Lung (tissue), 12 donors: ENCODE results near the gene PRDX2. TPM values are rescaled to one million over a fixed set of nuclear protein-coding genes. Genes with fewer than 3 reads are reported as not detected.

Source experiments
- ATAC-seq: fragments of 200-7000 bp; cut with Tn5 transposase; one replicate; pipeline ENCODE4 v1.9.1; 2020; ENCODE audit warnings: moderate number of reproducible peaks; ENCODE audit not compliant: insufficient read depth, low FRiP score
- DNase-seq, 3 donors: peaks; one replicate each; pipeline ENCODE4 v3.0.0-alpha.2; 2013 to 2017
- H3K27ac ChIP-seq, 2 donors: one replicate each; pipeline ENCODE4 v1.5.1; 2013; ENCODE audit warnings: mild to moderate bottlenecking in 2 of 2, moderate library complexity in 2 of 2, control low read depth in 1 of 2, inconsistent platforms in 1 of 2, low read depth in 1 of 2, low read length in 1 of 2
- H3K27me3 ChIP-seq, 3 donors: one replicate each; pipeline ENCODE4 v1.5.1; 2013; ENCODE audit warnings: low read length in 2 of 3; ENCODE audit not compliant: control insufficient read depth in 3 of 3, insufficient read depth in 3 of 3
- H3K36me3 ChIP-seq, 4 donors: one replicate each; pipeline ENCODE4 v1.5.1; 2013; ENCODE audit warnings: low read length in 4 of 4, mild to moderate bottlenecking in 1 of 4, moderate library complexity in 1 of 4; ENCODE audit not compliant: control insufficient read depth in 4 of 4, insufficient read depth in 4 of 4
- H3K4me1 ChIP-seq, 5 donors: one replicate each; pipeline ENCODE4 v1.5.1; 2013; ENCODE audit warnings: low read length in 5 of 5, mild to moderate bottlenecking in 2 of 5, moderate library complexity in 1 of 5; ENCODE audit not compliant: control insufficient read depth in 5 of 5, insufficient read depth in 5 of 5
- H3K4me3 ChIP-seq: one replicate; pipeline ENCODE4 v1.5.1; 2013; ENCODE audit warnings: mild to moderate bottlenecking, control low read depth, moderate library complexity
- H3K9ac ChIP-seq, 2 donors: one replicate each; pipeline ENCODE4 v1.5.1; 2013; ENCODE audit warnings: low read length in 2 of 2, control low read depth in 1 of 2; ENCODE audit not compliant: insufficient read depth in 1 of 2
- H3K9me3 ChIP-seq, 4 donors: one replicate each; pipeline ENCODE4 v1.5.1; 2013; ENCODE audit warnings: low read length in 3 of 4, mild to moderate bottlenecking in 1 of 4, moderate library complexity in 1 of 4; ENCODE audit not compliant: control insufficient read depth in 4 of 4, insufficient read depth in 3 of 4
- CTCF ChIP-seq: IDR thresholded peaks from 2 replicates; pipeline ENCODE4 v1.5.1; 2012; ENCODE audit warnings: mild to moderate bottlenecking; ENCODE audit errors: control extremely low read depth, extremely low read depth
- WGBS, 2 donors: extraction: QIAGEN DNeasy Blood & Tissue Kit; methylation state at CpG; one replicate each; pipeline ENCODE4 v1.1.7; 2013; 5-methylcytosine and 5-hydroxymethylcytosine counted together
- polyA plus RNA-seq, 2 donors: library from polyadenylated mRNA; stranded (reverse); fragments of 200-250 nt; gene quantifications; one replicate each; pipeline ENCODE4 v1.2.1, GENCODE V29; 2013
- total RNA-seq, 2 donors: library from RNA; depleted of rRNA in 1 of 2; stranded (reverse); fragments of >200 nt in 1 of 2; gene quantifications; one replicate each; pipeline ENCODE4 v1.2.1, GENCODE V29; 2014 to 2021
- donor health status: control.
- donor health status: control.
- donor health status: Bipolar disorder and iron deficiency.
- donor health status: healthy.
- donor health status: DM: yes; HTN: yes; CAD: no.

PRDX2 gene
- total and polyA plus RNA-seq, 4 donors: 132 to 196 (median 173) TPM

- peak in 2 of 3 donors; percentile 21 to 39 for DNase-seq
- TF ChIP-seq CTCF: no peak
- Histone ChIP-seq H3K27me3 (no peaks in the 10 kb centered on the region), H3K36me3 (no peaks in the 10 kb centered on the region), H3K4me1 (peaks cover 0 to 79% (median 38%) of the 10 kb centered on the region in 5 donors), H3K9ac (peak overlapping the region in 1 of 2 donors; percentile 61), H3K27ac (peak overlapping the region; percentile 86 to 87), H3K9me3 (no peaks in the 10 kb centered on the region), H3K4me3 (no peak overlapping the region)
- 52 to 63% methylated on average over 10 of the region's 10 CpGs for WGBS, 2 donors
- no peak for ATAC-seq
Measured at GRCh38 chr19:12784394-12784870, 17.2 kb downstream of the PRDX2 start.

- Histone ChIP-seq H3K4me1 (peaks cover 0 to 79% (median 43%) of the 10 kb centered on the region in 5 donors), H3K9ac (peak overlapping the region in 1 of 2 donors; percentile 61), H3K9me3 (no peaks in the 10 kb centered on the region), H3K4me3 (no peak overlapping the region), H3K27ac (peak overlapping the region; percentile 86 to 87), H3K27me3 (no peaks in the 10 kb centered on the region), H3K36me3 (no peaks in the 10 kb centered on the region)
- TF ChIP-seq CTCF: no peak
- ATAC-seq: no peak
- peak; percentile 23 to 55 (median 53) for DNase-seq
- 17 to 49% methylated on average over 19 of the region's 19 CpGs for WGBS, 2 donors
Measured at GRCh38 chr19:12783849-12784393, 17.7 kb downstream of the PRDX2 start.

GRCh38 chr19:12783291-12783848, 18.2 kb downstream of the PRDX2 start:
- H3K27ac ChIP-seq: peak overlapping the region; percentile 86 to 87
- DNase-seq (peak; percentile 33 to 63 (median 39)), ATAC-seq (no peak)
- H3K4me3 ChIP-seq: no peak overlapping the region
- 6 to 12% methylated on average over 16 of the region's 16 CpGs for WGBS, 2 donors
- no peaks in the 10 kb centered on the region for H3K36me3 ChIP-seq
- H3K27me3 ChIP-seq: no peaks in the 10 kb centered on the region
- peaks cover 0 to 79% (median 44%) of the 10 kb centered on the region in 5 donors for H3K4me1 ChIP-seq
- TF ChIP-seq CTCF: no peak
- H3K9ac ChIP-seq: no peak overlapping the region
- no peaks in the 10 kb centered on the region for H3K9me3 ChIP-seq
